T-helper 2 cell treated with Interferon-gamma antibody and Interleukin-4, amounts not matched to agents 5 μg/mL and 100 μg/mL, for 36 hours (primary cell): ENCODE measurements around the gene FUCA2.

Experiments used
- DNase-seq: peaks from one replicate; pipeline ENCODE4 v3.0.0; 2021; ENCODE audit warnings: low spot score
- H3K27ac Mint-ChIP-seq: one replicate; pipeline ENCODE4 v1.8.0; 2021; ENCODE audit warnings: mild to moderate bottlenecking, mixed read lengths
- H3K27me3 Mint-ChIP-seq: one replicate; pipeline ENCODE4 v1.8.0; 2021; ENCODE audit warnings: low read depth, mixed read lengths
- H3K36me3 Mint-ChIP-seq: one replicate; pipeline ENCODE4 v1.8.0; 2021; ENCODE audit warnings: low read depth, mixed read lengths
- H3K4me1 Mint-ChIP-seq: one replicate; pipeline ENCODE4 v1.8.0; 2021; ENCODE audit warnings: low read depth, mixed read lengths
- H3K4me3 Mint-ChIP-seq: one replicate; pipeline ENCODE4 v1.8.0; 2022; ENCODE audit warnings: mild to moderate bottlenecking, moderate library complexity, mixed read lengths
- H3K9me3 Mint-ChIP-seq: one replicate; pipeline ENCODE4 v1.8.0; 2021; ENCODE audit warnings: mixed read lengths

Gene FUCA2

GRCh38 chr6:143510991-143511891, at the start of gene FUCA2:
Gene FUCA2, minus strand, starts transcription at chr6:143511720. Its CDS starts 86 bp downstream, at chr6:143511634.
- Mint-ChIP-seq H3K27ac (peak within 1 kb of the TSS; percentile 97), H3K4me1 (peaks cover 30% of the 10 kb centered on the region), H3K4me3 (peak within 1 kb of the TSS; percentile 93), H3K27me3 (no peaks in the 10 kb centered on the region), H3K9me3 (no peaks in the 10 kb centered on the region), H3K36me3 (peaks cover 22% of the 10 kb centered on the region)
- DNase-seq = peak; percentile 69

- Mint-ChIP-seq H3K4me3 (no peak overlapping the region), H3K27ac (no peak overlapping the region), H3K27me3 (no peaks in the 10 kb centered on the region), H3K4me1 (peaks cover 17% of the 10 kb centered on the region), H3K9me3 (no peaks in the 10 kb centered on the region), H3K36me3 (peaks cover 10% of the 10 kb centered on the region)
- no peak for DNase-seq
Observed at GRCh38 chr6:143561105-143561704, 49.7 kb upstream of the FUCA2 start.

GRCh38 chr6:143559051-143559660, 47.6 kb upstream of the FUCA2 start:
- Mint-ChIP-seq H3K4me3 (no peak overlapping the region), H3K27me3 (no peaks in the 10 kb centered on the region), H3K27ac (no peak overlapping the region), H3K4me1 (peaks cover 37% of the 10 kb centered on the region), H3K9me3 (no peaks in the 10 kb centered on the region), H3K36me3 (peaks cover 8% of the 10 kb centered on the region)
- DNase-seq = no peak

GRCh38 chr6:143556529-143556928, 45.0 kb upstream of the FUCA2 start:
- Mint-ChIP-seq H3K36me3 (peaks cover 8% of the 10 kb centered on the region), H3K4me3 (no peak overlapping the region), H3K27me3 (no peaks in the 10 kb centered on the region), H3K4me1 (peaks cover 59% of the 10 kb centered on the region), H3K27ac (no peak overlapping the region), H3K9me3 (no peaks in the 10 kb centered on the region)
- DNase-seq = no peak

- H3K27ac Mint-ChIP-seq = peak overlapping the region; percentile 57
- H3K36me3 Mint-ChIP-seq = peaks cover 7% of the 10 kb centered on the region
- no peaks in the 10 kb centered on the region for H3K9me3 Mint-ChIP-seq
- H3K4me1 Mint-ChIP-seq = peaks cover 57% of the 10 kb centered on the region
- H3K4me3 Mint-ChIP-seq = peak overlapping the region; percentile 65
- H3K27me3 Mint-ChIP-seq = no peaks in the 10 kb centered on the region
- DNase-seq = no peak
Observed at GRCh38 chr6:143555582-143555981, 44.1 kb upstream of the FUCA2 start.

GRCh38 chr6:143555071-143555492, 43.6 kb upstream of the FUCA2 start:
- Mint-ChIP-seq H3K4me3 (peak overlapping the region; percentile 65), H3K4me1 (peaks cover 56% of the 10 kb centered on the region), H3K27ac (peak overlapping the region; percentile 57)

GRCh38 chr6:143553337-143553736, 41.8 kb upstream of the FUCA2 start:
- Mint-ChIP-seq H3K27me3 (no peaks in the 10 kb centered on the region), H3K36me3 (peaks cover 4% of the 10 kb centered on the region), H3K4me3 (peak overlapping the region; percentile 3), H3K27ac (peak overlapping the region; percentile 83), H3K9me3 (no peaks in the 10 kb centered on the region), H3K4me1 (peaks cover 67% of the 10 kb centered on the region)
- DNase-seq = no peak

More at GRCh38 chr6:143555071-143555492, 43.6 kb upstream of the FUCA2 start:
- H3K27me3 Mint-ChIP-seq = no peaks in the 10 kb centered on the region
- no peaks in the 10 kb centered on the region for H3K9me3 Mint-ChIP-seq
- DNase-seq = no peak
- peaks cover 7% of the 10 kb centered on the region for H3K36me3 Mint-ChIP-seq

GRCh38 chr6:143549949-143550268, 38.4 kb upstream of the FUCA2 start:
- Mint-ChIP-seq H3K36me3 (peaks cover 8% of the 10 kb centered on the region), H3K27ac (peak overlapping the region; percentile 78), H3K9me3 (no peaks in the 10 kb centered on the region), H3K4me3 (no peak overlapping the region), H3K4me1 (peaks cover 77% of the 10 kb centered on the region), H3K27me3 (no peaks in the 10 kb centered on the region)
- no peak for DNase-seq

GRCh38 chr6:143549221-143549948, 37.9 kb upstream of the FUCA2 start:
- Mint-ChIP-seq H3K36me3 (peaks cover 9% of the 10 kb centered on the region), H3K4me1 (peaks cover 76% of the 10 kb centered on the region), H3K27ac (peak overlapping the region; percentile 78), H3K27me3 (no peaks in the 10 kb centered on the region), H3K9me3 (no peaks in the 10 kb centered on the region), H3K4me3 (peak overlapping the region; percentile 33)
- peak; percentile 42 for DNase-seq

- peak overlapping the region; percentile 83 for H3K4me3 Mint-ChIP-seq
- H3K36me3 Mint-ChIP-seq = peaks cover 16% of the 10 kb centered on the region
- H3K27me3 Mint-ChIP-seq = no peaks in the 10 kb centered on the region
- H3K9me3 Mint-ChIP-seq = no peaks in the 10 kb centered on the region
- H3K27ac Mint-ChIP-seq = peak overlapping the region; percentile 91
- H3K4me1 Mint-ChIP-seq = peaks cover 79% of the 10 kb centered on the region
- no peak for DNase-seq
Observed at GRCh38 chr6:143546599-143546998, 35.1 kb upstream of the FUCA2 start.

GRCh38 chr6:143545976-143546547, 34.5 kb upstream of the FUCA2 start:
- Mint-ChIP-seq H3K4me1 (peaks cover 80% of the 10 kb centered on the region), H3K4me3 (peak overlapping the region; percentile 83), H3K27me3 (no peaks in the 10 kb centered on the region), H3K27ac (peak overlapping the region; percentile 91), H3K9me3 (no peaks in the 10 kb centered on the region), H3K36me3 (peaks cover 16% of the 10 kb centered on the region)
- no peak for DNase-seq

GRCh38 chr6:143545165-143545564, 33.6 kb upstream of the FUCA2 start:
- no peaks in the 10 kb centered on the region for H3K9me3 Mint-ChIP-seq
- H3K4me3 Mint-ChIP-seq = peak overlapping the region; percentile 83
- H3K36me3 Mint-ChIP-seq = peaks cover 16% of the 10 kb centered on the region

GRCh38 chr6:143544011-143544696, 32.6 kb upstream of the FUCA2 start:
- H3K9me3 Mint-ChIP-seq = no peaks in the 10 kb centered on the region
- H3K27me3 Mint-ChIP-seq = no peaks in the 10 kb centered on the region
- H3K36me3 Mint-ChIP-seq = peaks cover 15% of the 10 kb centered on the region
- DNase-seq = no peak
- H3K4me3 Mint-ChIP-seq = no peak overlapping the region
- H3K4me1 Mint-ChIP-seq = peaks cover 85% of the 10 kb centered on the region
- H3K27ac Mint-ChIP-seq = peak overlapping the region; percentile 76

More at GRCh38 chr6:143545165-143545564, 33.6 kb upstream of the FUCA2 start:
- no peak for DNase-seq
- Mint-ChIP-seq H3K4me1 (peaks cover 85% of the 10 kb centered on the region), H3K27me3 (no peaks in the 10 kb centered on the region), H3K27ac (peak overlapping the region; percentile 91)
